Loucy (cell line): ENCODE measurements around the gene GRHL3.

Experiments
- EZH2phosphoT487 ChIP-seq: fragments of 200-600 bp; IDR thresholded peaks from 2 replicates; pipeline ENCODE4 v1.6.1; 2018; ENCODE audit warnings: antibody characterized with exemption, mild to moderate bottlenecking, moderate library complexity, borderline replicate concordance
- TF ChIP-seq, protein P1 (sequence below): fragments of 200-600 bp; sonication (generic); conservative IDR thresholded peaks from 2 replicates; pipeline ENCODE4 v1.5.1; 2014; ENCODE audit warnings: mild to moderate bottlenecking, antibody characterized with exemption, low read length

DNA sequence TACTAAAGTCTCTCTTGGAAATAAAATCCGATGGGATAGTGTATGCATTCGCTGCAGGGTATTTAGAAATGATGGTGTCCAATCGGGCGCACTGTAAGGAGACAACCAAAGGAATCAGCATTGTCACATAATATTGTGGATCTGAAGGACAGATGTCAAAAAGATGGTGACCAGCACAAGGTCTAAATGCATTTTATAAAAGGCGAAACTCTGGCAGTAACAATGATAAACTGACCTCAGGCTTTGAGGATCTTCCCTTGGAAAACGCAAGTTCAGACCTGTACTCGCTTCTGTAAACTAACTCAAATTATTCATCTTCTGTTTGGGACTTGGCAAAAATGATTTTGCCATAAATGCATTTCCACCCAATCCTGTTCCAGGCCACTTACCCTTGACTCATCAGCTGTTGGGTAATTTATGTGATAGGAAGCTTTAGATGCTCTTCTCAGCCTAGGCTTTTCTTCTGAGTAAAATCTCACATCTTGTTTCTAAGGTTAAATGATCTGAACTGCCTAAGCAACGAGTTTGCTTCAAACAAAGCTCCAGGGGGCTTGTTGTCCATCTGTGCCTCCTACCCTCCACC is 60.7 kb downstream of the GRHL3 start:
- TF ChIP-seq, protein P1, sequence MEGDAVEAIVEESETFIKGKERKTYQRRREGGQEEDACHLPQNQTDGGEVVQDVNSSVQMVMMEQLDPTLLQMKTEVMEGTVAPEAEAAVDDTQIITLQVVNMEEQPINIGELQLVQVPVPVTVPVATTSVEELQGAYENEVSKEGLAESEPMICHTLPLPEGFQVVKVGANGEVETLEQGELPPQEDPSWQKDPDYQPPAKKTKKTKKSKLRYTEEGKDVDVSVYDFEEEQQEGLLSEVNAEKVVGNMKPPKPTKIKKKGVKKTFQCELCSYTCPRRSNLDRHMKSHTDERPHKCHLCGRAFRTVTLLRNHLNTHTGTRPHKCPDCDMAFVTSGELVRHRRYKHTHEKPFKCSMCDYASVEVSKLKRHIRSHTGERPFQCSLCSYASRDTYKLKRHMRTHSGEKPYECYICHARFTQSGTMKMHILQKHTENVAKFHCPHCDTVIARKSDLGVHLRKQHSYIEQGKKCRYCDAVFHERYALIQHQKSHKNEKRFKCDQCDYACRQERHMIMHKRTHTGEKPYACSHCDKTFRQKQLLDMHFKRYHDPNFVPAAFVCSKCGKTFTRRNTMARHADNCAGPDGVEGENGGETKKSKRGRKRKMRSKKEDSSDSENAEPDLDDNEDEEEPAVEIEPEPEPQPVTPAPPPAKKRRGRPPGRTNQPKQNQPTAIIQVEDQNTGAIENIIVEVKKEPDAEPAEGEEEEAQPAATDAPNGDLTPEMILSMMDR, result no peak
- TF ChIP-seq EZH2phosphoT487, result no peak
